Prostate gland (tissue), 2 donors: ENCODE measurements around the gene PFN1.

Source experiments
- POLR2A ChIP-seq: fragments of 450-650 bp; IDR thresholded peaks from one replicate; pipeline ENCODE4 v1.6.1; 2016; ENCODE audit warnings: antibody characterized with exemption, mild to moderate bottlenecking
- POLR2AphosphoS5 ChIP-seq: sonication (generic); formaldehyde crosslinking; IDR thresholded peaks from one replicate; pipeline ENCODE4 v1.6.1; 2017; ENCODE audit warnings: antibody characterized with exemption
- TF ChIP-seq, protein P1 (sequence below), 4 experiments: fragments of 200-600 bp in 2 of 4; fragments of 450-650 bp in 2 of 4; sonication (generic) in 2 of 4; IDR thresholded peaks; 1 replicate in 3 of 4; 2 replicates in 1 of 4; pipeline ENCODE4 v1.5.1; 2016 to 2019; ENCODE audit warnings: antibody characterized with exemption in 4 of 4, mild to moderate bottlenecking in 2 of 4, moderate library complexity in 2 of 4

DNA sequence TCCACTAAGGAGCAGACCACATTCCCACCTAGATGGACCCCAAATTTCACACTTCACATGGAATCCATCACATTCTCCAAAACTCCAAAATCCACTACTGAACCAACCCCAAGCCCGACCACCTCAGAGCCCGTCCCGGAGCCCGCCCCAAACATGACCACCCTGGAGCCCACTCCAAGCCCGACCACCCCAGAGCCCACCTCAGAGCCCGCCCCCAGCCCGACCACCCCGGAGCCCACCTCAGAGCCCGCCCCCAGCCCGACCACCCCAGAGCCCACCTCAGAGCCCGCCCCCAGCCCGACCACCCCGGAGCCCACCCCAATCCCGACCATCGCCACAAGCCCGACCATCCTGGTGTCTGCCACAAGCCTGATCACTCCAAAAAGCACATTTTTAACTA, 14.7 kb downstream of the PFN1 start:
- TF ChIP-seq, protein P1, sequence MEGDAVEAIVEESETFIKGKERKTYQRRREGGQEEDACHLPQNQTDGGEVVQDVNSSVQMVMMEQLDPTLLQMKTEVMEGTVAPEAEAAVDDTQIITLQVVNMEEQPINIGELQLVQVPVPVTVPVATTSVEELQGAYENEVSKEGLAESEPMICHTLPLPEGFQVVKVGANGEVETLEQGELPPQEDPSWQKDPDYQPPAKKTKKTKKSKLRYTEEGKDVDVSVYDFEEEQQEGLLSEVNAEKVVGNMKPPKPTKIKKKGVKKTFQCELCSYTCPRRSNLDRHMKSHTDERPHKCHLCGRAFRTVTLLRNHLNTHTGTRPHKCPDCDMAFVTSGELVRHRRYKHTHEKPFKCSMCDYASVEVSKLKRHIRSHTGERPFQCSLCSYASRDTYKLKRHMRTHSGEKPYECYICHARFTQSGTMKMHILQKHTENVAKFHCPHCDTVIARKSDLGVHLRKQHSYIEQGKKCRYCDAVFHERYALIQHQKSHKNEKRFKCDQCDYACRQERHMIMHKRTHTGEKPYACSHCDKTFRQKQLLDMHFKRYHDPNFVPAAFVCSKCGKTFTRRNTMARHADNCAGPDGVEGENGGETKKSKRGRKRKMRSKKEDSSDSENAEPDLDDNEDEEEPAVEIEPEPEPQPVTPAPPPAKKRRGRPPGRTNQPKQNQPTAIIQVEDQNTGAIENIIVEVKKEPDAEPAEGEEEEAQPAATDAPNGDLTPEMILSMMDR (IDR thresholded peaks at IDR 0.05): no peak
- no peak for TF ChIP-seq POLR2AphosphoS5
- TF ChIP-seq POLR2A: no peak
